ENCODE measurements around the gene ARPP21.

ARPP21 gene

GRCh38 chr3:35663471-35663870 lies 24.1 kb downstream of the ARPP21 start:
- DNase-seq (ENCODE audit: low read depth): peak; percentile 27

GRCh38 chr3:35664460-35664919 lies 25.2 kb downstream of the ARPP21 start:
- H3K4me3 ChIP-seq (ENCODE audit: control insufficient read depth, low read depth, low read length): no peak overlapping the region
- peak; percentile 18 for DNase-seq (ENCODE audit: low read depth)
- TF ChIP-seq CTCF (conservative IDR thresholded peaks at IDR 0.05; ENCODE audit: control insufficient read depth, insufficient read depth, low read depth, low read length): no peak

More at GRCh38 chr3:35663471-35663870, 24.1 kb downstream of the ARPP21 start:
- TF ChIP-seq CTCF (conservative IDR thresholded peaks at IDR 0.05; ENCODE audit: control insufficient read depth, insufficient read depth, low read depth, low read length): no peak
- H3K4me3 ChIP-seq (ENCODE audit: control insufficient read depth, low read depth, low read length): no peak overlapping the region

GRCh38 chr3:35665390-35666055 lies 26.2 kb downstream of the ARPP21 start:
- TF ChIP-seq CTCF (conservative IDR thresholded peaks at IDR 0.05; ENCODE audit: control insufficient read depth, insufficient read depth, low read depth, low read length): no peak
- DNase-seq (ENCODE audit: low read depth): no peak
- no peak overlapping the region for H3K4me3 ChIP-seq (ENCODE audit: control insufficient read depth, low read depth, low read length)

- H3K4me3 ChIP-seq (ENCODE audit: control insufficient read depth, low read depth, low read length): no peak overlapping the region
- TF ChIP-seq CTCF (conservative IDR thresholded peaks at IDR 0.05; ENCODE audit: control insufficient read depth, insufficient read depth, low read depth, low read length): no peak
- DNase-seq (ENCODE audit: low read depth): no peak
Observed at GRCh38 chr3:35666888-35667287, 27.6 kb downstream of the ARPP21 start.

GRCh38 chr3:35670408-35670965 lies 31.2 kb downstream of the ARPP21 start:
- no peak overlapping the region for H3K4me3 ChIP-seq (ENCODE audit: control insufficient read depth, low read depth, low read length)
- TF ChIP-seq CTCF (conservative IDR thresholded peaks at IDR 0.05; ENCODE audit: control insufficient read depth, insufficient read depth, low read depth, low read length): no peak
- DNase-seq (ENCODE audit: low read depth): no peak

- H3K4me3 ChIP-seq (ENCODE audit: control insufficient read depth, low read depth, low read length): no peak overlapping the region
- no peak for DNase-seq (ENCODE audit: low read depth)
- no peak for TF ChIP-seq CTCF (conservative IDR thresholded peaks at IDR 0.05; ENCODE audit: control insufficient read depth, insufficient read depth, low read depth, low read length)
Observed at GRCh38 chr3:35671483-35671882, 32.2 kb downstream of the ARPP21 start.

Measured in fibroblast of mammary gland (primary cell).